SK-N-SH treated with all-trans-retinoic acid at 6 μM for 48 hours (cell line): Measurements from ENCODE around the gene MDC1.

ENCODE experiments used
- ATAC-seq: fragments of 200-7000 bp; cut with Tn5 transposase; 3 replicates; pipeline ENCODE4 v1.9.1; 2020; ENCODE audit warnings: mild to moderate bottlenecking, moderate library complexity
- ARNTL ChIP-seq: fragments of 450-650 bp; formaldehyde crosslinking; IDR thresholded peaks from 2 replicates; pipeline ENCODE4 v1.5.0; 2020; ENCODE audit warnings: low read depth, mild to moderate bottlenecking, moderate library complexity, borderline replicate concordance
- BACH2 ChIP-seq: fragments of 250-450 bp; sonication (Bioruptor Pico); IDR thresholded peaks from 2 replicates; pipeline ENCODE4 v1.9.0; 2021; ENCODE audit warnings: mild to moderate bottlenecking, borderline replicate concordance
- ESRRG ChIP-seq: fragments of 250-450 bp; sonication (Bioruptor Pico); IDR thresholded peaks from 2 replicates; pipeline ENCODE4 v1.6.1; 2021; ENCODE audit warnings: mild to moderate bottlenecking
- GLIS3 ChIP-seq: fragments of 250-450 bp; sonication (Bioruptor Pico); IDR thresholded peaks from 2 replicates; pipeline ENCODE4 v1.5.0; 2020; ENCODE audit warnings: mild to moderate bottlenecking, moderate library complexity
- ISL1 ChIP-seq: fragments of 250-450 bp; sonication (Bioruptor Pico); IDR thresholded peaks from 2 replicates; pipeline ENCODE4 v2.1.2; 2022; ENCODE audit warnings: mild to moderate bottlenecking, moderate library complexity
- OSR1 ChIP-seq: fragments of 250-450 bp; sonication (Bioruptor Pico); IDR thresholded peaks from 2 replicates; pipeline ENCODE4 v1.8.0; 2022; ENCODE audit warnings: moderate library complexity, mild to moderate bottlenecking, inconsistent platforms
- PPARA ChIP-seq: fragments of 250-450 bp; sonication (Bioruptor Pico); IDR thresholded peaks from 2 replicates; pipeline ENCODE4 v1.5.0; 2020; ENCODE audit warnings: mild to moderate bottlenecking, borderline replicate concordance
- RARB ChIP-seq: fragments of 250-450 bp; sonication (Bioruptor Pico); IDR thresholded peaks from 2 replicates; pipeline ENCODE4 v1.8.0; 2021; ENCODE audit warnings: mild to moderate bottlenecking, moderate library complexity
- SNAI2 ChIP-seq: fragments of 250-450 bp; sonication (Bioruptor Pico); IDR thresholded peaks from 2 replicates; pipeline ENCODE4 v1.5.0; 2020; ENCODE audit warnings: mild to moderate bottlenecking, moderate library complexity
- TCF4 ChIP-seq: fragments of 250-450 bp; sonication (Bioruptor Pico); IDR thresholded peaks from 2 replicates; pipeline ENCODE4 v1.8.0; 2021; ENCODE audit warnings: mild to moderate bottlenecking, moderate library complexity, borderline replicate concordance
- TOX ChIP-seq: fragments of 250-450 bp; sonication (Bioruptor Pico); IDR thresholded peaks from 2 replicates; pipeline ENCODE4 v1.8.0; 2021; ENCODE audit warnings: mild to moderate bottlenecking, moderate library complexity, borderline replicate concordance
- ZC3H10 ChIP-seq: fragments of 250-450 bp; sonication (Bioruptor Pico); IDR thresholded peaks from 2 replicates; pipeline ENCODE4 v1.5.1; 2021; ENCODE audit warnings: mild to moderate bottlenecking, moderate library complexity
- ZFP3 ChIP-seq: fragments of 250-450 bp; sonication (Bioruptor Pico); IDR thresholded peaks from 2 replicates; pipeline ENCODE4 v1.5.0; 2020; ENCODE audit warnings: mild to moderate bottlenecking, moderate library complexity
- ZFP30 ChIP-seq: fragments of 450-650 bp; formaldehyde crosslinking; IDR thresholded peaks from 2 replicates; pipeline ENCODE4 v1.5.0; 2022; ENCODE audit warnings: mild to moderate bottlenecking, moderate library complexity
- ZNF565 ChIP-seq: fragments of 450-650 bp; formaldehyde crosslinking; conservative IDR thresholded peaks from 2 replicates; pipeline ENCODE4 v1.5.0; 2020; ENCODE audit warnings: low read depth, mild to moderate bottlenecking, moderate library complexity
- ZNF70 ChIP-seq: fragments of 450-650 bp; formaldehyde crosslinking; IDR thresholded peaks from 2 replicates; pipeline ENCODE4 v1.5.0; 2020; ENCODE audit warnings: mild to moderate bottlenecking, moderate library complexity
- ZNF8 ChIP-seq: fragments of 450-650 bp; formaldehyde crosslinking; IDR thresholded peaks from 2 replicates; pipeline ENCODE4 v1.5.0; 2020; ENCODE audit warnings: mild to moderate bottlenecking, moderate library complexity
- TF ChIP-seq, protein P1 (sequence below): fragments of 250-450 bp; sonication (Bioruptor Pico); IDR thresholded peaks from 2 replicates; pipeline ENCODE4 v1.5.0; 2020; ENCODE audit warnings: mild to moderate bottlenecking, moderate library complexity
- TF ChIP-seq, protein P2 (sequence below): fragments of 250-450 bp; sonication (Bioruptor Pico); IDR thresholded peaks from 2 replicates; pipeline ENCODE4 v1.5.1; 2020; ENCODE audit warnings: low read depth, mild to moderate bottlenecking, moderate library complexity
- TF ChIP-seq, protein P3 (sequence below): fragments of 250-450 bp; sonication (Bioruptor Pico); IDR thresholded peaks from 2 replicates; pipeline ENCODE4 v1.5.1; 2021; ENCODE audit warnings: mild to moderate bottlenecking, moderate library complexity
- TF ChIP-seq, protein P4 (sequence below): fragments of 250-450 bp; sonication (Bioruptor Pico); IDR thresholded peaks from 2 replicates; pipeline ENCODE4 v1.8.0; 2021; ENCODE audit warnings: low read depth, mild to moderate bottlenecking, moderate library complexity, borderline replicate concordance
- TF ChIP-seq, protein P5 (sequence below): fragments of 250-450 bp; sonication (Bioruptor Pico); IDR thresholded peaks from 2 replicates; pipeline ENCODE4 v1.8.0; 2020; ENCODE audit warnings: mild to moderate bottlenecking, moderate library complexity, borderline replicate concordance

MDC1 gene

DNA sequence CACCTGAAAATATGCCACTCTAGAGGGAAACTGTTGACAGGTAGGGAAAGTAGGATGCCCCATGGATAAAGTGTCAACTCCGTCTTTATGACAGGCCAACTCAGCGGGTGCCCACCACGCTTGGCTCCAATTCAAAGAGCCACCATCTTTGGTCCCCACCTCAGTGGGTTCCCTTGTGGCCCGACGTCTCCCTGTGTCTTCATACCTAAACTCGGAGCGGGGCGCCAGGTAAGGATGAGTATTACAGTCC is 277 bp downstream of the MDC1 start:
- no peak for ATAC-seq
- TF ChIP-seq SNAI2 (CRISPR knock-in tag) (no peak), TCF4 (no peak), ZNF70 (CRISPR knock-in tag) (no peak), GLIS3 (CRISPR knock-in tag) (no peak), ZFP30 (CRISPR knock-in tag) (no peak), ZC3H10 (CRISPR knock-in tag) (no peak), ZNF8 (CRISPR knock-in tag) (no peak), ARNTL (no peak), PPARA (CRISPR knock-in tag) (no peak), OSR1 (no peak)
- TF ChIP-seq, protein P1, sequence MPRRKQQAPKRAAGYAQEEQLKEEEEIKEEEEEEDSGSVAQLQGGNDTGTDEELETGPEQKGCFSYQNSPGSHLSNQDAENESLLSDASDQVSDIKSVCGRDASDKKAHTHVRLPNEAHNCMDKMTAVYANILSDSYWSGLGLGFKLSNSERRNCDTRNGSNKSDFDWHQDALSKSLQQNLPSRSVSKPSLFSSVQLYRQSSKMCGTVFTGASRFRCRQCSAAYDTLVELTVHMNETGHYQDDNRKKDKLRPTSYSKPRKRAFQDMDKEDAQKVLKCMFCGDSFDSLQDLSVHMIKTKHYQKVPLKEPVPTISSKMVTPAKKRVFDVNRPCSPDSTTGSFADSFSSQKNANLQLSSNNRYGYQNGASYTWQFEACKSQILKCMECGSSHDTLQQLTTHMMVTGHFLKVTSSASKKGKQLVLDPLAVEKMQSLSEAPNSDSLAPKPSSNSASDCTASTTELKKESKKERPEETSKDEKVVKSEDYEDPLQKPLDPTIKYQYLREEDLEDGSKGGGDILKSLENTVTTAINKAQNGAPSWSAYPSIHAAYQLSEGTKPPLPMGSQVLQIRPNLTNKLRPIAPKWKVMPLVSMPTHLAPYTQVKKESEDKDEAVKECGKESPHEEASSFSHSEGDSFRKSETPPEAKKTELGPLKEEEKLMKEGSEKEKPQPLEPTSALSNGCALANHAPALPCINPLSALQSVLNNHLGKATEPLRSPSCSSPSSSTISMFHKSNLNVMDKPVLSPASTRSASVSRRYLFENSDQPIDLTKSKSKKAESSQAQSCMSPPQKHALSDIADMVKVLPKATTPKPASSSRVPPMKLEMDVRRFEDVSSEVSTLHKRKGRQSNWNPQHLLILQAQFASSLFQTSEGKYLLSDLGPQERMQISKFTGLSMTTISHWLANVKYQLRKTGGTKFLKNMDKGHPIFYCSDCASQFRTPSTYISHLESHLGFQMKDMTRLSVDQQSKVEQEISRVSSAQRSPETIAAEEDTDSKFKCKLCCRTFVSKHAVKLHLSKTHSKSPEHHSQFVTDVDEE (CRISPR knock-in tag) = no peak
- TF ChIP-seq, protein P2, sequence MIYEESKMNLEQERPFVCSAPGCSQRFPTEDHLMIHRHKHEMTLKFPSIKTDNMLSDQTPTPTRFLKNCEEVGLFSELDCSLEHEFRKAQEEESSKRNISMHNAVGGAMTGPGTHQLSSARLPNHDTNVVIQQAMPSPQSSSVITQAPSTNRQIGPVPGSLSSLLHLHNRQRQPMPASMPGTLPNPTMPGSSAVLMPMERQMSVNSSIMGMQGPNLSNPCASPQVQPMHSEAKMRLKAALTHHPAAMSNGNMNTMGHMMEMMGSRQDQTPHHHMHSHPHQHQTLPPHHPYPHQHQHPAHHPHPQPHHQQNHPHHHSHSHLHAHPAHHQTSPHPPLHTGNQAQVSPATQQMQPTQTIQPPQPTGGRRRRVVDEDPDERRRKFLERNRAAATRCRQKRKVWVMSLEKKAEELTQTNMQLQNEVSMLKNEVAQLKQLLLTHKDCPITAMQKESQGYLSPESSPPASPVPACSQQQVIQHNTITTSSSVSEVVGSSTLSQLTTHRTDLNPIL = no peak
- TF ChIP-seq, protein P3, sequence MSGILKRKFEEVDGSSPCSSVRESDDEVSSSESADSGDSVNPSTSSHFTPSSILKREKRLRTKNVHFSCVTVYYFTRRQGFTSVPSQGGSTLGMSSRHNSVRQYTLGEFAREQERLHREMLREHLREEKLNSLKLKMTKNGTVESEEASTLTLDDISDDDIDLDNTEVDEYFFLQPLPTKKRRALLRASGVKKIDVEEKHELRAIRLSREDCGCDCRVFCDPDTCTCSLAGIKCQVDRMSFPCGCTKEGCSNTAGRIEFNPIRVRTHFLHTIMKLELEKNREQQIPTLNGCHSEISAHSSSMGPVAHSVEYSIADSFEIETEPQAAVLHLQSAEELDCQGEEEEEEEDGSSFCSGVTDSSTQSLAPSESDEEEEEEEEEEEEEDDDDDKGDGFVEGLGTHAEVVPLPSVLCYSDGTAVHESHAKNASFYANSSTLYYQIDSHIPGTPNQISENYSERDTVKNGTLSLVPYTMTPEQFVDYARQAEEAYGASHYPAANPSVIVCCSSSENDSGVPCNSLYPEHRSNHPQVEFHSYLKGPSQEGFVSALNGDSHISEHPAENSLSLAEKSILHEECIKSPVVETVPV (CRISPR knock-in tag) = no peak

DNA sequence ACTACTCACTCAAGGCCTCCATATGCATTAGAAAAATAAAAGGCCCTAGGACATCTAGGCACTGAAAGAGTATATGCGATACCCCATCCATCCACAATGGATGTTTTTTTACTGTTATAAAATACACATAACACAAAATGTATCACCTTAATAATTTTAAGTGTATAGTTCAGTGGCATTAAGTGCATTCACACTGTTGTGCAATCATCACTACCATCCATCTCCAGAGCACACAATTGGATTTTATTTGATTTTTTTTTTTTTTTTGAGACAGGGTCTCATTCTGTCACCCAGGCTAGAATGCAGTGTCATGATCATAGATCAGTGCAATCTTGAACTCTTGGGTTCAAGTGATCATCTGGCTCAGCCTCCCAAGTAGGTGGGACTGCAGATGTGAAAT is 2.8 kb downstream of the MDC1 start:
- no peak for ATAC-seq
- TF ChIP-seq, protein P4, sequence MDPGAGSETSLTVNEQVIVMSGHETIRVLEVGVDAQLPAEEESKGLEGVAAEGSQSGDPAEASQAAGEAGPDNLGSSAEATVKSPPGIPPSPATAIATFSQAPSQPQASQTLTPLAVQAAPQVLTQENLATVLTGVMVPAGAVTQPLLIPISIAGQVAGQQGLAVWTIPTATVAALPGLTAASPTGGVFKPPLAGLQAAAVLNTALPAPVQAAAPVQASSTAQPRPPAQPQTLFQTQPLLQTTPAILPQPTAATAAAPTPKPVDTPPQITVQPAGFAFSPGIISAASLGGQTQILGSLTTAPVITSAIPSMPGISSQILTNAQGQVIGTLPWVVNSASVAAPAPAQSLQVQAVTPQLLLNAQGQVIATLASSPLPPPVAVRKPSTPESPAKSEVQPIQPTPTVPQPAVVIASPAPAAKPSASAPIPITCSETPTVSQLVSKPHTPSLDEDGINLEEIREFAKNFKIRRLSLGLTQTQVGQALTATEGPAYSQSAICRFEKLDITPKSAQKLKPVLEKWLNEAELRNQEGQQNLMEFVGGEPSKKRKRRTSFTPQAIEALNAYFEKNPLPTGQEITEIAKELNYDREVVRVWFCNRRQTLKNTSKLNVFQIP = no peak
- TF ChIP-seq SNAI2 (CRISPR knock-in tag) (no peak), RARB (CRISPR knock-in tag) (no peak), ARNTL (no peak), ESRRG (CRISPR knock-in tag) (no peak), ZNF565 (CRISPR knock-in tag) (no peak), TOX (CRISPR knock-in tag) (no peak), ZFP3 (CRISPR knock-in tag) (no peak), ZC3H10 (CRISPR knock-in tag) (no peak), OSR1 (no peak)

DNA sequence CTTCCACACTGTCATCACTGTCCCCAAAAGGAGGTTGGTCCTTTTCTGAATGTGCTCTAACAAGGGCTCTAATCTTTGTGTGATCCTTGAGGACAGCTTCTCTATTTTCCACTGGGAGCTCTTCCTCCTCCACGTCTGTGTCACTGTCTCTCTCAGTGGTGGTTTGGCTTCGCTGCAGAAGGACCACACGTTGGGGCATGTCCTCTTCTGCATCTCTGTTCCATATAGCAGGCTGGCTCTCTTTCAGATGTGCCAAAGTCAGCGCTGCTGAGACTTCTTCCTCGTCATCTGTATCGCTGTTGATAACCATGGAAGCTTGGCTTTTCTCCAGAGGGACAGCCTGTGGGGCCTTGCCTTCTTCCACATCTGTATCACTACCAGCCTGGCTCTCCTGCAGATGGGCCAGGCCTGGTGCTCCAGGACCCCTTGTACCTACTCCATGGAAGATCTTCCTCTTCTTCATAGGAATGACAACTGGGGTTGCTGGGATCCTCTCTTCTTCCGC is 4.6 kb downstream of the MDC1 start:
- ATAC-seq = no peak
- TF ChIP-seq ISL1 (CRISPR knock-in tag) (no peak), TOX (CRISPR knock-in tag) (no peak), ESRRG (CRISPR knock-in tag) (no peak), ZNF8 (CRISPR knock-in tag) (no peak), OSR1 (no peak), ZFP30 (CRISPR knock-in tag) (no peak), ARNTL (no peak), PPARA (CRISPR knock-in tag) (no peak)

DNA sequence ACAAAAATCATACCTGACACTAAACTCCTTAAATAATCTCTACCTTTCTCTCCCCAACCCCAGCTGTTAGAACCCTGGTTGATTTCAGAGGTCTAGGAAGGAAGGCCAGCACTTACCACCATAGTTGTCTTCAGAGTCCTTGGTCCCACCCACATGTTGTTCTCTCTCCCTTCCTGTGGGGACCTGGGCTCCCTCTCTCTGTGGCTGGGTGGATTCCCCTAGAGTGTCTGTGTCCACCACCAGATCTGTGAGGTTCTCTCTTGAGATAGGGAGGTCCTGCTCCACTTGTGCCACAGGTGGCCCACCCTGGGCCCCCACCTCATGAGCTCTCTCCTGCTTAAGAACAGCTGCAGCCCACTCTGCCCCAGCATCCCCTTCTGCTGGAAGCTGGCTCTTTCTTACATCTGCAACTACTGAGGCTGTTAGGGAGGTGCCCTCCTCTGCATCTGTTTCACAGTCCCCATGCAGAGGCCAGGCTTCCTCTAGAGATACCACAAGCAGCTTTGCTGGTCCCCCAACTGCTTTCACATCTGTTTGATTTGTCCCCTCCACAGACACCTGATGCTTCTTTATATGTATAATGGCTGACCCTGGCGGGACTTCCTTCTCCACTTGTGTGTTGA is 5.2 kb downstream of the MDC1 start:
- ATAC-seq = no peak
- TF ChIP-seq, protein P4 = no peak
- TF ChIP-seq SNAI2 (CRISPR knock-in tag) = no peak
- no peak for TF ChIP-seq ISL1 (CRISPR knock-in tag)
- TF ChIP-seq, protein P3 (CRISPR knock-in tag) = no peak
- TF ChIP-seq, protein P5, sequence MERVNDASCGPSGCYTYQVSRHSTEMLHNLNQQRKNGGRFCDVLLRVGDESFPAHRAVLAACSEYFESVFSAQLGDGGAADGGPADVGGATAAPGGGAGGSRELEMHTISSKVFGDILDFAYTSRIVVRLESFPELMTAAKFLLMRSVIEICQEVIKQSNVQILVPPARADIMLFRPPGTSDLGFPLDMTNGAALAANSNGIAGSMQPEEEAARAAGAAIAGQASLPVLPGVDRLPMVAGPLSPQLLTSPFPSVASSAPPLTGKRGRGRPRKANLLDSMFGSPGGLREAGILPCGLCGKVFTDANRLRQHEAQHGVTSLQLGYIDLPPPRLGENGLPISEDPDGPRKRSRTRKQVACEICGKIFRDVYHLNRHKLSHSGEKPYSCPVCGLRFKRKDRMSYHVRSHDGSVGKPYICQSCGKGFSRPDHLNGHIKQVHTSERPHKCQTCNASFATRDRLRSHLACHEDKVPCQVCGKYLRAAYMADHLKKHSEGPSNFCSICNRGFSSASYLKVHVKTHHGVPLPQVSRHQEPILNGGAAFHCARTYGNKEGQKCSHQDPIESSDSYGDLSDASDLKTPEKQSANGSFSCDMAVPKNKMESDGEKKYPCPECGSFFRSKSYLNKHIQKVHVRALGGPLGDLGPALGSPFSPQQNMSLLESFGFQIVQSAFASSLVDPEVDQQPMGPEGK (CRISPR knock-in tag) = no peak
- TF ChIP-seq BACH2 (CRISPR knock-in tag) = no peak
- no peak for TF ChIP-seq PPARA (CRISPR knock-in tag)
- no peak for TF ChIP-seq ZNF8 (CRISPR knock-in tag)
- TF ChIP-seq ARNTL = no peak
